GM18909 (cell line): ENCODE data around the gene ZBED5.
"Not testable (repeated sequence)": the region's sequence is repeated elsewhere in the genome, so short reads cannot be mapped to it uniquely, and the experiment has no call there.

ENCODE experiments used
- ATAC-seq: cut with Tn5 transposase; IDR thresholded peaks from one replicate; pipeline ENCODE4 v1.9.1; 2021; ENCODE audit warnings: mild to moderate bottlenecking; ENCODE audit not compliant: unreplicated experiment, poor library complexity

The ZBED5 gene

DNA sequence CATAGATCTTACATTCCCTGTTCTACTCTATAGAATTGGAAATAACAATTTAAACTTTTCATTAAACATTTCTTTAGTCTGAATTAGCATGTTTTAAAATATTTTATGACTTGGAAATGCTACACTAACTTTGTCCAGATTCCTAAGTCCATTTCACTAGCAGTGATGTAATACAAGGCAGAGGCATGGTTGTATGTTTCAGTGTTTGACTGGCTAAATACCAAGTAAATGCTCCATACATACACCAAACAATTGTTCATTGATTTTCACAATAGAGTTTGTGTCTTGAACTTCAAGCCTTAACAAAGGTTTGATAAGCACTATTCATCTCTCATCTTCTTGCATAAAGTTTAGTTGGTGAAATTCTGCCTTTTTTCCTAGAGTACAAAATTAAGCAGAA lies 13.5 kb downstream of the ZBED5 start:
- ATAC-seq = no peak

- ATAC-seq = no peak
These were observed 19.0 kb downstream of the ZBED5 start for GRCh38 chr11:10838881-10839280.

DNA sequence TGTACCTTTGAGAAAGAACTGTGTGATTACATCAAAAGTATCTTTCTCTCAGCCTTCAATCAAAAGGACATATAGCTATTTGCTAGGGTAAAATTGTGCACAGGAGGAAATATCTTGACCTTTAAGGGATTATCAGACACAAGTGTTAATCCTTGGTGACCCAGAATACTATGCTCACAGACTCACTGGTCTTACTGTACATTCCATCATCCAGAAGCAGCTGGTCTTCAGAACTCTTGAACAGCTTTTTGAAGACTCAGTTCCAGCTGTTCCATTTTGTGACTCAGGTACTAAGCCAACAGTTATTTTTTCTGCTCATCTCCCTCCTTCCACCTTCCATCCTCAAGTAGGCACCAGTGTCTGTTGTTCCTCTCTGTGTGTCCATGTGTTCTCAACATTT lies 19.8 kb downstream of the ZBED5 start:
- no peak for ATAC-seq

DNA sequence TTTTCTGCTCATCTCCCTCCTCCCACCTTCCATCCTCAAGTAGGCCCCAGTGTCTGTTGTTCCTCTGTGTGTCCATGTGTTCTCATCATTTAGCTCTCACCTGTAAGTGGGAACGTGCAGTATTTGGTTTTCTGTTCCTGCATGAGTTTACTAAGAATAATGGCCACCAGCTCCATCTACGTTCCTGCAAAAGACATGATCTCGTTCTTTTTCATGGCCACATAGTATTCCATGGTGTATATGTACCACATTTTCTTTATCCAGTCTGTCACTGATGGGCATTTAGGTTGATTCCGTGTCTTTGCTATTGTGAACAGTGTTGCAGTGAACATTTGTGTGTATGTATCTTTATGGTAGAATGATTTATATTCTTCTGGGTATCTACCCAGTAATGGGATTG lies 21.0 kb downstream of the ZBED5 start:
- ATAC-seq = not testable (repeated sequence)

- no peak for ATAC-seq
These were observed 28.7 kb downstream of the ZBED5 start for GRCh38 chr11:10829139-10829538.

DNA sequence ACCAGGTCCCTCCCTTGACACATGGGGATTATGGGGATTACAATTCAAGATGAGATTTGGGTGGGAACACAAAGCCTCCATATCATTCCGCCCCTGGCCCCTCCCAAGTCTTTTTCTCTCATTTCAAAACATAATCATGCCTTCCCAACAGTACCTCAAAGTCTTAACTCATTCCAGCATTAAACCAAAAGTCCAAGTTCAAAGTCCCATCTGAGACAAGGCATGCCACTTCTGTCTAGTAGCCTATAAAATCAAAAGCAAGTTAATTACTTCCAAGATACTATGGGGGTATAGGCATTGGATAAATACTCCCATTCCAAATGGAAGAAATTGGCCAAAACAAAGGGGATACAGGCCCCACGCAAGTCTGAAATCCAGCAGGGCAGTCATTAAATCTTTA lies 29.5 kb downstream of the ZBED5 start:
- ATAC-seq = no peak

DNA sequence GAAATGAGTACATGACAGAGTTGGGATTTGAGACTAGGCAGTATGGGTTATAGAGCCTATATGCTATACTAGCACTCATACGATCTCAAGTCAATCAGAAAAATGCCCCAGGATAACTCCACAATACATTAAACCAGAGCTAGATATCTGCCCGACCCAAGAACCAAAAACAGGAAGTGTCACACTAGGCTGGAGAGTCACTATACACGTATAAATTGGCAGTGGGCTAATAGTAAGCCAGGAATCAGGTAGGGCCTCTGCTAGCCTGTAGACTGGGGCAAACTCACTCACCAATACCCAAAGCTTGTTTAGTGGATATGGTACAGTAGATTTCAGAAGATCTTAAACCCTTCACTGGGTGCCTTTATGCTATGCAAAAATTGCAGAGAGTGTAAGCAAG lies 33.0 kb downstream of the ZBED5 start:
- peak; percentile 70 for ATAC-seq

DNA sequence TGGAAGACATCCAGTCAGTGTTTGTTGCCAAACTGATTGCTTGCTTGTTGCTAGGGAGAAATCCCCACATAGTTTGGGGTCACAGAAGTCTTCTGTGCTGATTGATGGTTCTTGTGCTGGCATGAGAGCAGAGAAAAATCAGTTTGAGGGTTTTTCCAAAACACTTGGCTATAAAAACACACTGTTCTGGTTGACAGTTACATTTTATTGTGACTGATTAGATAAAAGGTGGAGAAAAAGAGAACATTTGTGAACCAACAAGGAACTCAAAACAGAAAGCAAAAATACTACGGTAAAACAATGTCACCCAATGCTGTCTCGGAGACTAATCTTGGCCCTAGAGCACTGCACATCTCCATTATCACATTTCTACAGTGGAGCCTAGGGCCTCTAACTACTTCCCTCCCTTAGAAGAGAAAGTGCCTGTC lies 34.7 kb downstream of the ZBED5 start:
- no peak for ATAC-seq

DNA sequence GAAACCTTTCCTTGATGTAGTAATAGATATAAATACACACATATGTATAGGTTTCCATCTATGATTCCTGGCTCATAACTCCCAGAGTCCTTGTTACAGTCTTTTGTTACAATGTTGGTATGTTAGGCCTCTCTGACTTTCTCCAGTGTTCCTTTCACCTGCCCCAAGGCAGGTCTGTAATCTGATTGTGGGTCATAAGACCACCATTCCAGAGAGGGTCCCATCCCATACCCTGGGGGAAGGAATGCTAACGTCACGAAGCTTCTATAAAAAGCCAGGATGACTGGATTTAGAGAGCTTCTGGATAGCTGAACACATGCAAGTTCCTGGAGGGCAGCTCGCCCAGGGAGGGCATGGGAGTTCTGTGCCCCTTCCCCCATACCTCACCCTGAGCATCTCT lies 35.4 kb downstream of the ZBED5 start:
- ATAC-seq = not testable (repeated sequence)

GRCh38 chr11:10818594-10818993 lies 39.3 kb downstream of the ZBED5 start:
- no peak for ATAC-seq

GRCh38 chr11:10813945-10814344 lies 43.9 kb downstream of the ZBED5 start:
- no peak for ATAC-seq

DNA sequence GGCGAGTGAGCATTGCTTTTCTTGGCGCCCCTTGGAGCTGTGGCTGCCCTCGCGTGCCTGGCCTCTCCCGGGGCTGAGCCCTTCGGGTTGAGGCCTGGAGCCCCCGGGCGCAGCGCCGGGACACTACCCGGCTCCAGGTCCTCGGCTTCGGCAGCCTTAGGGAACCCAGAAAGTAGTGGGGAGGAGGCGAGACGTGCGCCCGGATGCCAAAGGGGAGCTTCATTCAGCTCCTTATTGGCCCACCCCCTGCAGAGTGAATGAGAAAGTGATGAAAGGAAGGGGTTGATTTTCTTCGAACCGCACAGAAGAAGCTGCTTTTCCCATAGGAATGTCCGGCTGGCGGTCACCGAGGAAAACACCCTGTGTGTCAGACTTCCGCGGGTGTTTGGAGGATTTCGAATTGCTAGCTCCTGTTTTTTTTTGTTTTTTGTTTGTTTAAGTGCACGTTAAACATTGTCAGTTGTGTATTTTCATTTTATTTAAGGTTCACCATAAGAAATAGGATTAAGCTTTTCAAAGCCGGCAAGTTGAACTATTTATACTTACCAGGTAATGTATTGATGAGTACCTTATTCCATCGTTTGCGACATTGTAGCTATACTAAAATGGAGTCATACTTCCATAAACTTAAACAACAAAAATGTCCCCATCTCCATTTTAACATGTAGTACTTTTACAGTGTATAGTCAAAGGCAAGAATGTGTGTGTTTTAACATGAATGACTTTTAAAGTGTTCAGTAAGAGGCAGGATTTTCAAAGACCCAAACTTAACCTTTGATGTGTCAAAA lies 48.3 kb downstream of the ZBED5 start:
- ATAC-seq = peak; percentile 29

DNA sequence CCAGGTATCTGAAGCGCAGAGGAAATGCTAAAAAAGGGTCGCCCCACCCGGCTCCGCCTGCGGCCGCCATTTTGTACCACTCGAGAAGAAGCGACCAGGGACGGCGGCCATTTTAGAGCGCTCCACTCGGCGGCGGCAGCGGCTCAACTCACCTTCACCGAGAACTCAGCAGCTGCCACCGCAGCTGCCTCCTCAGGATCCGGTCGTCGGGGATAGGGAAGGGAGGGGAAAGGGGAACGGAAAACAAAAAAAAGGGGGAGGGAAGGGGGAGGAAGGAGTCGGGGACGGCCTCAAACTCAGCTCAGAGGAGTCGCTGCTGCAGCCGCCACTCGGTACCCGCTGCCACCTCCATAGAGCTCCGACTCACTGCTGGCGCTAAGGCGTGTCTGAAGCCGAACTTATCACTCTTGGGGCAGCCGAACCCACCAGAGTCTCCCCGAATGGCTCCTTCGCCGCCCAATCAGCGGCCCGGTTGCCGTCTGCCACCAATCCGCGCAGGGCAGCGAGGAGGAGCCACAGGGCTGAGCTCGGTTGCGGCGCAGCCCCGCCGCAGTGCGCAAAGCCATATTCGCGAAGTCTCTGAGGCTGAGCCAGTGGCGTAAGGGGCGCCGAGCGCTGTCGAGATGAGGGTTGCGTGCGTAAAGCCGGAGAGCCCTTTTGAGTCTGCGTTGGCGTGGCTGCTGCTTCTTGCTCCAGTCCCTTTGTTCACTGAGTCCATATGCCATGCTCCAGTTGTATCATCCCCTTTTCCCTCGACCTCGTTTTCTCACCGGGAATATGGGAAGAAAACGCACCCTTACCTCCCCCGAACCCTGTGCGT lies 49.1 kb downstream of the ZBED5 start, which contains the start of gene EIF4G2:
Gene EIF4G2 (minus strand): TSS at position 374 of the 820 bp plus-strand sequence.
- ATAC-seq = peak; percentile 94

DNA sequence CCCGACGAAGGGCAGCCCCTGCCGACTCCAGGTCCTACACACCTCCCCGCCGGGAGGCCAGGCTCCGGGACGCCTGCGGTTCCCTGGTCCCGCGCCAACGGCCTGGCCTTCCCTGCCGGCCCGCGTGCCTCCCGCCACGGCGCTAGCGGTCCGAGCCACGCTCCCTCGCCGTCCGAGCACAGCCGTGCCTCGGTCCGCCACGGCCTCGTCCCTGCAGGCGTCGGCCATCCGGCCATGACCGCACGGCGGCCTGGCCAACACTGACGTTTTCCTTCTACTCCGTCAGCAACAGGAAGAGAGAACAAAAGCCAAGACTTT lies 49.7 kb downstream of the ZBED5 start:
- no peak for ATAC-seq

GRCh38 chr11:10807493-10808234 lies 50.2 kb downstream of the ZBED5 start:
- ATAC-seq = peak; percentile 1

DNA sequence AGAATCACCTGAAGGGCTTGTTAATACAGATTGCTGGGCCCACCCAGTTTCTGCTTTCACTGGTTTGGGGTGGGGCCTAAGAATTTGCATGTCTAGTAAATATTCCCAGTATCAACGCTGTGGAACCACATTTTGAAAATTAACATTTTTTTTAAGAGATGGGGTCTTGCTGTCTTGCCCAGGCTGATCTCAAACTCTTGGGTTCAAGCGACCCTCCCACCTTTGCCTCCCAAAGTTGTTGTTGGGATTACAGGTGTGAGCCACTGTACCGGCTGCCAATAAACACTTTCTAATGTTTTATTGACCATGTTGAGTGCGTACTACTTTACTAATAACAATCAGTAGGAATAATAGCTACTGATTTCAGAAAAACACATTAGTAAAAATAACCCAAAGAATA lies 51.6 kb downstream of the ZBED5 start:
- ATAC-seq = no peak

DNA sequence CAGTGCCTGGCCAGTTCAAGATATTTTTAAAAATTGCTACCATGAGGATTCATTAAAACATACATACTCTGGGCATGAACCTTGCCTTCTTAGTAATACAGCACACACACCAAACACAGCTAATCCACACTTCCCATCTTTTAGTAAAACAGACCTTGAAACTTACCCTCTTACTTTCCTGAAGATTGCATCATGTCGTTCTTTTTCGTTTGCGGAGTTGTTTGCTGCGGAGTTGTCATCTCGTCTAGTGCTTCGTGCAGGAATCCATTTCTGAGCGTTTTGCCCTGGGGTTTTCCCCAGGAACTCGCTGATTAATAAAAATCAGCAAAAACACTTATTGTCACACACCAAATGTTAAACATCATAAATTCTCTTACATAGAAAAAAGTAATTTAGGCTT lies 52.1 kb downstream of the ZBED5 start:
- no peak for ATAC-seq

- no peak for ATAC-seq
These were observed 54.2 kb downstream of the ZBED5 start for GRCh38 chr11:10803676-10804075.
